Tibial nerve (tissue), 4 donors: Measurements from ENCODE around the gene ADGRG6.

Source experiments
- CTCF ChIP-seq, 5 experiments: fragments of 200-600 bp in 3 of 5; fragments of 450-650 bp in 2 of 5; sonication (generic) in 3 of 5; IDR thresholded peaks; one replicate each; pipeline ENCODE4 v1.5.1; 2016 to 2019; ENCODE audit warnings: antibody characterized with exemption in 5 of 5, mild to moderate bottlenecking in 3 of 5, moderate library complexity in 2 of 5
- EP300 ChIP-seq, 2 donors: sonication (generic); formaldehyde crosslinking; IDR thresholded peaks; one replicate each; pipeline ENCODE4 v1.6.1; 2017; ENCODE audit warnings: antibody characterized with exemption in 2 of 2, mild to moderate bottlenecking in 1 of 2

- no peak for TF ChIP-seq CTCF (IDR thresholded peaks at IDR 0.05)
- TF ChIP-seq EP300 (IDR thresholded peaks at IDR 0.05): no peak
Measured at GRCh38 chr6:142290851-142291250, 11.0 kb upstream of the ADGRG6 start.
